Trophoblast cell (in vitro differentiated cells and primary cell): Measurements from ENCODE around the gene BCL7A.

Experiments used
- DNase-seq, 2 donors: peaks; one replicate each; pipeline ENCODE4 v3.0.0-alpha.2; 2016
- H2AFZ ChIP-seq: 2 replicates; pipeline ENCODE4 v1.6.1; 2013; ENCODE audit warnings: low read length, moderate library complexity, mild to moderate bottlenecking; ENCODE audit not compliant: insufficient read depth, poor library complexity
- H2AK5ac ChIP-seq: 2 replicates; pipeline ENCODE4 v1.6.1; 2013; ENCODE audit warnings: mild to moderate bottlenecking, low read length
- H2BK120ac ChIP-seq: 2 replicates; pipeline ENCODE4 v1.6.1; 2013; ENCODE audit warnings: low read length, mild to moderate bottlenecking, moderate library complexity; ENCODE audit not compliant: insufficient read depth, poor library complexity
- H2BK12ac ChIP-seq: 2 replicates; pipeline ENCODE4 v1.6.1; 2013; ENCODE audit warnings: mild to moderate bottlenecking, low read length, moderate library complexity
- H2BK5ac ChIP-seq: 2 replicates; pipeline ENCODE4 v1.6.1; 2013; ENCODE audit warnings: low read length, low read depth, moderate library complexity, mild to moderate bottlenecking; ENCODE audit not compliant: poor library complexity
- H3K14ac ChIP-seq: 2 replicates; pipeline ENCODE4 v1.6.1; 2013; ENCODE audit warnings: mild to moderate bottlenecking, low read length
- H3K18ac ChIP-seq: 2 replicates; pipeline ENCODE4 v1.6.1; 2013; ENCODE audit warnings: mild to moderate bottlenecking, low read length
- H3K23ac ChIP-seq: 2 replicates; pipeline ENCODE4 v1.6.1; 2013; ENCODE audit warnings: low read length
- H3K27ac ChIP-seq: 2 replicates; pipeline ENCODE4 v1.5.1; 2013; ENCODE audit warnings: low read depth, mild to moderate bottlenecking, inconsistent platforms, low read length, moderate library complexity
- H3K27me3 ChIP-seq: 2 replicates; pipeline ENCODE4 v1.6.1; 2013; ENCODE audit warnings: inconsistent platforms, mild to moderate bottlenecking, low read length, moderate library complexity; ENCODE audit not compliant: insufficient read depth
- H3K36me3 ChIP-seq, 2 experiments: 1 replicate in 1 of 2; 2 replicates in 1 of 2; pipeline ENCODE4 v1.6.1; 2013; ENCODE audit warnings: low read length in 2 of 2, mild to moderate bottlenecking in 2 of 2, moderate library complexity in 1 of 2; ENCODE audit not compliant: insufficient read depth in 2 of 2, control insufficient read depth in 1 of 2
- H3K4ac ChIP-seq: 2 replicates; pipeline ENCODE4 v1.6.1; 2013; ENCODE audit warnings: low read depth, mild to moderate bottlenecking, low read length, moderate library complexity
- H3K4me1 ChIP-seq, 2 experiments: 1 replicate in 1 of 2; 2 replicates in 1 of 2; pipeline ENCODE4 v1.6.1; 2013; ENCODE audit warnings: low read length in 2 of 2, mild to moderate bottlenecking in 2 of 2, moderate library complexity in 1 of 2; ENCODE audit not compliant: insufficient read depth in 2 of 2, control insufficient read depth in 1 of 2
- H3K4me2 ChIP-seq: 2 replicates; pipeline ENCODE4 v1.6.1; 2013; ENCODE audit warnings: inconsistent platforms, mild to moderate bottlenecking, low read length, moderate library complexity
- H3K4me3 ChIP-seq: 2 replicates; pipeline ENCODE4 v1.5.1; 2013; ENCODE audit warnings: mild to moderate bottlenecking, low read depth, low read length, inconsistent platforms
- H3K79me1 ChIP-seq: one replicate; pipeline ENCODE4 v1.6.1; 2013; ENCODE audit warnings: low read length
- H3K79me2 ChIP-seq: 2 replicates; pipeline ENCODE4 v1.6.1; 2013; ENCODE audit warnings: low read length, mild to moderate bottlenecking; ENCODE audit not compliant: control insufficient read depth, insufficient read depth, poor library complexity
- H3K9ac ChIP-seq: 2 replicates; pipeline ENCODE4 v1.6.1; 2013; ENCODE audit warnings: mild to moderate bottlenecking, low read length
- H3K9me3 ChIP-seq: 2 replicates; pipeline ENCODE4 v1.6.1; 2013; ENCODE audit warnings: low read depth, mild to moderate bottlenecking, control low read depth, inconsistent platforms, low read length; ENCODE audit not compliant: insufficient read depth
- H4K12ac ChIP-seq: 2 replicates; pipeline ENCODE4 v1.6.1; 2013; ENCODE audit warnings: low read depth, mild to moderate bottlenecking, low read length, moderate library complexity
- H4K8ac ChIP-seq: 2 replicates; pipeline ENCODE4 v1.6.1; 2013; ENCODE audit warnings: low read depth, mild to moderate bottlenecking, low read length, moderate library complexity
- H4K91ac ChIP-seq: one replicate; pipeline ENCODE4 v1.6.1; 2013; ENCODE audit warnings: low read depth, mild to moderate bottlenecking, low read length, moderate library complexity
- WGBS: extraction: QIAGEN DNeasy Blood & Tissue Kit; methylation state at CpG from one replicate; pipeline ENCODE4 v1.1.7; 2013; ENCODE audit warnings: missing lambda C conversion rate; ENCODE audit not compliant: insufficient read length, insufficient coverage; ENCODE audit errors: extremely low coverage; 5-methylcytosine and 5-hydroxymethylcytosine counted together

BCL7A gene

DNA sequence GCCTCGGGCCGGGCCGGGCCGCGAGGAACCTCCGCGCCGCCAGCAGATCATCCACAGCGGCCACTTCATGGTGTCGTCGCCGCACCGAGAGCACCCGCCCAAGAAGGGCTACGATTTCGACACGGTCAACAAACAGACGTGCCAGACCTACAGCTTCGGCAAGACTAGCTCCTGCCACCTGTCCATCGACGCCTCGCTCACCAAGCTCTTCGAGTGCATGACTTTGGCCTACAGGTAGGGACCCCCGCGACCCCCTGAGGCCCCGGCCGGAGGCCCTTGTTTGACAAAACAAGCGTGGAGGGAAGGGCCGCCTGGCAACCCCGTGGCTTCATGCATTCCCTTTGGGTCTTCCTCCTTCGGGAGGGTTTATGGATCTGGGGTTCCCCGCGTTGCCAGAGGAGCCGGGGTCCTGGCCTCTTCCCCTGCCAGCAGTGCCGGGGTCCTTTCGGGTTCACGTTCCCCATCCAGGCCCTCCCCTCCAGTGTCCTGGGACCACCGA is 57.4 kb downstream of the BCL7A start:
- H4K12ac ChIP-seq = no peak overlapping the region
- peak overlapping the region; percentile 30 for H2AFZ ChIP-seq
- H3K4ac ChIP-seq = peak overlapping the region; percentile 4
- peak overlapping the region; percentile 18 for H2BK12ac ChIP-seq
- peaks cover 3% of the 10 kb centered on the region for H3K9me3 ChIP-seq
- peak overlapping the region; percentile 72 for H3K14ac ChIP-seq
- peak overlapping the region; percentile 61 for H3K4me2 ChIP-seq
- no CpG with 5 or more reads among the region's 38 CpGs for WGBS
- no peak overlapping the region for H3K27ac ChIP-seq
- H3K23ac ChIP-seq = no peak overlapping the region
- no peak overlapping the region for H4K8ac ChIP-seq
- peaks cover 3% of the 10 kb centered on the region for H3K27me3 ChIP-seq
- peak overlapping the region; percentile 80 for H3K9ac ChIP-seq
- no peak overlapping the region for H2BK120ac ChIP-seq
- peak overlapping the region; percentile 76 for H3K18ac ChIP-seq
- peak overlapping the region; percentile 60 for H4K91ac ChIP-seq
- DNase-seq = peak in 1 of 2 donors; percentile 47
- peaks cover 24 to 34% of the 10 kb centered on the region in 2 experiments for H3K4me1 ChIP-seq
- no peak overlapping the region for H2AK5ac ChIP-seq
- peaks cover 13% of the 10 kb centered on the region for H3K79me1 ChIP-seq
- peak overlapping the region; percentile 79 for H3K4me3 ChIP-seq
- peaks cover 6% of the 10 kb centered on the region for H3K79me2 ChIP-seq
- H3K36me3 ChIP-seq = peaks cover 4% of the 10 kb centered on the region in 2 experiments
- H2BK5ac ChIP-seq = no peak overlapping the region

DNA sequence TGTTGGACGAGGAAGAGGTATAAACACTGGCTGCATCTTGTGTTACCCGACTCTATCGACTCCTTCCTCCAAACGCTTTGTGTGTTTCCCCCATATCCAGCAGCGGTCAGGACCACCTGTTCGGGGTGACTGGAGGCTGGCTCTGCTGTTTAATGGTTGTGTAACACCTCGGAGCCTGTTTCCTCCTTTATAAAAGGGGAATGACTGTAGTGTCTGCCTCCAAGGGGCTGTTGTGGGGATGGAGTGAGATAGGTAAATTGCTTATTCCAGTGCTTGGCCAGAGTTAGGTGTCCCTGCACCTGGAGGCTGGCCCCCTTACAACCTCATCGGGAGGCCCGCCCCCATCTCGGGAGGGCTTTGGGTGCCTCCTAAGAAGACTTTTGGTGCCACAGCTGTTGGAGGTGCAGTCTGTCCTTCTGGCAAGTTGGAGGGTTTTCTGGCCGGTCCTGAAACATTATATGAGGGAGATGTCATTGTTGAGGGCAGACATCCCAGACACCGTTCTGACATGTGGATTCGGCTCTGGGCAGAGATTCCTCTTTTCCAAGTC is 57.9 kb downstream of the BCL7A start:
- Histone ChIP-seq H3K4ac (no peak overlapping the region), H3K79me2 (peaks cover 6% of the 10 kb centered on the region), H3K18ac (peak overlapping the region; percentile 19), H3K79me1 (peaks cover 13% of the 10 kb centered on the region), H4K8ac (no peak overlapping the region), H3K4me3 (peak overlapping the region; percentile 79), H2BK5ac (no peak overlapping the region), H2AK5ac (no peak overlapping the region), H3K14ac (no peak overlapping the region), H4K12ac (no peak overlapping the region), H4K91ac (no peak overlapping the region), H3K9ac (peak overlapping the region; percentile 26), H3K23ac (no peak overlapping the region), H2AFZ (no peak overlapping the region), H3K4me2 (peak overlapping the region; percentile 61), H3K27ac (no peak overlapping the region), H3K4me1 (peaks cover 24 to 34% of the 10 kb centered on the region in 2 experiments), H2BK12ac (peak overlapping the region; percentile 18), H3K9me3 (peaks cover 3% of the 10 kb centered on the region), H3K36me3 (peaks cover 5 to 6% of the 10 kb centered on the region in 2 experiments), H3K27me3 (peaks cover 3% of the 10 kb centered on the region), H2BK120ac (no peak overlapping the region)
- no CpG with 5 or more reads among the region's 13 CpGs for WGBS
- no peak for DNase-seq

DNA sequence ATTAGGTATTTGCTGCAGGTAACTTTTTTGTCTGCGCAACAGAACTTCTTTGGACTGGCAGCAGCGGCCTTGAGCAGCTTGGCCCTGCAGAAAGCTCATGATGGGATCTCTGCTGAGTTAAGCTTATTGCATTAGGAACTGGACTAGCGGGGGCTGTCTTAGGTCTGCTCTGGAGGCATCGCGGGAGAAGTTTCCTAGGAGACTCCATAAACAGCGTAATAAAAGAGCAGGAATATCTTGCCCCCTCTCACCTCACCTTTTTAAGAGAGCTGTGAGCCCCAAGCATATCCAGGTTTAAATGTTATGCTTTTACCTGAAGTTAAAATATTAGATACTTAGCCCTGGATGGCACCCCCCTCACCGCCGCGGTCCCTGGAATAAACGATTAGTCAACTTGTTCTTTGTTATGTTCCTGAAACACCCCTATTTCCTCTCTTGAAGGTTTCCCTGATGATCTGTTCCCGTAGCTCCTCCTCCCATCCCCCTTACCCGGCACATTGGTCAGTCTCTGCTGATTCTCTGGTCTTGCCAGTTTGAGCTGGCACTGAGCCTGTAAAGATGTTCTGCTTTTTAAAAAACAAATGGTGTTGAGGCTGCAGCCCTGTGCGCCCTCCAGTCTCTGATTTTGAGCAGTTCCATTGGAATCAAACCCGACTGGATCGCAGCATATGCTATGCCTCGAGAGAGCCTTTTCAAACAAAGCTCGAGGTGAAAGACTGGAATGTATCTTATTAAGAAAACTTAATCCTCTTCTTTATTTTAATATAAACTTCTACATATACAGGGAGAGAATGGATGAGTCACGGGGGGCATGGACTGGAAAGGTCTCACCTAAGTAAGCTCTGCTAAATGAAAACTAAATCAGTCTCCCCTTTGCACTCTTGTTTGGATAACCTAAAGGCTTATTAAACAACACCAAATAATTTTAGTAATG is 58.7 kb downstream of the BCL7A start:
- H3K79me1 ChIP-seq = peaks cover 13% of the 10 kb centered on the region
- H3K23ac ChIP-seq = no peak overlapping the region
- peaks cover 24 to 34% of the 10 kb centered on the region in 2 experiments for H3K4me1 ChIP-seq
- H4K12ac ChIP-seq = no peak overlapping the region
- H2BK120ac ChIP-seq = no peak overlapping the region
- peak in 1 of 2 donors; percentile 45 for DNase-seq
- H3K79me2 ChIP-seq = peaks cover 6% of the 10 kb centered on the region
- no CpG with 5 or more reads among the region's 18 CpGs for WGBS
- H3K9me3 ChIP-seq = peaks cover 5% of the 10 kb centered on the region
- no peak overlapping the region for H3K27ac ChIP-seq
- H3K14ac ChIP-seq = no peak overlapping the region
- H4K91ac ChIP-seq = no peak overlapping the region
- H3K27me3 ChIP-seq = peaks cover 3% of the 10 kb centered on the region
- H3K4ac ChIP-seq = no peak overlapping the region
- H3K36me3 ChIP-seq = peaks cover 8% of the 10 kb centered on the region in 2 experiments
- H2BK5ac ChIP-seq = no peak overlapping the region
- H3K9ac ChIP-seq = no peak overlapping the region
- H4K8ac ChIP-seq = no peak overlapping the region
- H3K4me3 ChIP-seq = no peak overlapping the region
- H3K4me2 ChIP-seq = peak overlapping the region; percentile 61
- H3K18ac ChIP-seq = no peak overlapping the region
- no peak overlapping the region for H2BK12ac ChIP-seq
- no peak overlapping the region for H2AK5ac ChIP-seq
- H2AFZ ChIP-seq = peak overlapping the region; percentile 46

DNA sequence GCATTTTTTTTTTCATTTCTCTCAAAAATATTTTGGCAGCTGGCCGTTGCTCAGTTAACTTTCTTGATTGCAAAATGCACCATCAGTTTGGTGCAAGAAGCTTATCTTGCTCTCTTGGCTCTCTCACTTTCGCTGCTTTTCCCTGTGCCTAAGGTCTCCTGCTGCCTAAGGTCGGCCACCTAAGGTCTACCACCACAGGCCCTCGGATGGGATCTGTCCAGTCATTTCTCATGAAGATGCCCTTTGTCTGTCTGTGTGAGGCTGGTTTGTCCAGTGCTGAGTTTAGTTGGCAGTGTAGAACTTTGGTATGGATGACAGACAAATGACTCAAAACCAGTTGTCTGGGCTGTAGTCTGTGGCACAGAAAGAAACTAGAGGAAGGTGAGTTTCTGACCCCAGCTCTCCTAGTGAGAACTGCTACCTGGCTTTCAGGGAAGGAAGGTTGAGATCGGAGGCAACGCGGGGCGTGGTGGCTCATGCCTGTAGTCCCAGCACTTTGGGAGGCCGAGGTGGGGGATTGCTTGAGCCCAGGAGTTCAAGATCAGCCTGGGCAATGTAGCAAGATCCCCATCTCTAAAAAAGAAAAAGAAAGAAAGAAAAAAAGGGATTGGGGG is 59.5 kb downstream of the BCL7A start:
- no peak overlapping the region for H4K91ac ChIP-seq
- peaks cover 6% of the 10 kb centered on the region for H3K79me2 ChIP-seq

More for the DNA sequence above, 59.5 kb downstream of the BCL7A start:
- Histone ChIP-seq H2AK5ac (no peak overlapping the region), H3K4me1 (peaks cover 24 to 34% of the 10 kb centered on the region in 2 experiments), H4K12ac (no peak overlapping the region), H2AFZ (no peak overlapping the region), H3K9ac (no peak overlapping the region), H2BK12ac (peak overlapping the region; percentile 8), H3K18ac (peak overlapping the region; percentile 41), H3K36me3 (peaks cover 10 to 11% of the 10 kb centered on the region in 2 experiments), H2BK120ac (no peak overlapping the region), H3K4ac (no peak overlapping the region), H3K4me2 (peak overlapping the region; percentile 28), H4K8ac (no peak overlapping the region), H3K9me3 (peaks cover 5% of the 10 kb centered on the region), H2BK5ac (no peak overlapping the region), H3K14ac (no peak overlapping the region), H3K23ac (no peak overlapping the region), H3K27ac (peak overlapping the region; percentile 84), H3K4me3 (no peak overlapping the region), H3K79me1 (peaks cover 13% of the 10 kb centered on the region), H3K27me3 (peaks cover 3% of the 10 kb centered on the region)
- DNase-seq = peak; percentile 60 to 75
- WGBS = no CpG with 5 or more reads among the region's 9 CpGs
